NB4 (cell line): ENCODE measurements around the gene RBM19.

Experiments used
- POLR2A ChIP-seq: IDR thresholded peaks from 2 replicates; pipeline ENCODE4 v1.6.1; 2011; ENCODE audit warnings: mild to moderate bottlenecking; ENCODE audit not compliant: insufficient read length; ENCODE audit errors: extremely low read depth
- TF ChIP-seq, protein P1 (sequence below): IDR thresholded peaks from one replicate; pipeline ENCODE4 v1.5.1; 2012; ENCODE audit warnings: low read depth, low read length

- TF ChIP-seq, protein P1, sequence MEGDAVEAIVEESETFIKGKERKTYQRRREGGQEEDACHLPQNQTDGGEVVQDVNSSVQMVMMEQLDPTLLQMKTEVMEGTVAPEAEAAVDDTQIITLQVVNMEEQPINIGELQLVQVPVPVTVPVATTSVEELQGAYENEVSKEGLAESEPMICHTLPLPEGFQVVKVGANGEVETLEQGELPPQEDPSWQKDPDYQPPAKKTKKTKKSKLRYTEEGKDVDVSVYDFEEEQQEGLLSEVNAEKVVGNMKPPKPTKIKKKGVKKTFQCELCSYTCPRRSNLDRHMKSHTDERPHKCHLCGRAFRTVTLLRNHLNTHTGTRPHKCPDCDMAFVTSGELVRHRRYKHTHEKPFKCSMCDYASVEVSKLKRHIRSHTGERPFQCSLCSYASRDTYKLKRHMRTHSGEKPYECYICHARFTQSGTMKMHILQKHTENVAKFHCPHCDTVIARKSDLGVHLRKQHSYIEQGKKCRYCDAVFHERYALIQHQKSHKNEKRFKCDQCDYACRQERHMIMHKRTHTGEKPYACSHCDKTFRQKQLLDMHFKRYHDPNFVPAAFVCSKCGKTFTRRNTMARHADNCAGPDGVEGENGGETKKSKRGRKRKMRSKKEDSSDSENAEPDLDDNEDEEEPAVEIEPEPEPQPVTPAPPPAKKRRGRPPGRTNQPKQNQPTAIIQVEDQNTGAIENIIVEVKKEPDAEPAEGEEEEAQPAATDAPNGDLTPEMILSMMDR, result no peak
- TF ChIP-seq POLR2A, result no peak
These were observed 111.6 kb downstream of the RBM19 start for GRCh38 chr12:113854385-113855142.
